Fibroblast of villous mesenchyme (primary cell): ENCODE measurements around the gene SENP1. TPM values are rescaled to one million over a fixed set of nuclear protein-coding genes. Genes with fewer than 3 reads are reported as not detected.

Source experiments
- DNase-seq: peaks from one replicate; pipeline ENCODE4 v3.0.0-alpha.2; 2010; ENCODE audit warnings: low read depth
- H3K4me3 ChIP-seq: 2 replicates; pipeline ENCODE4 v1.5.1; 2011; ENCODE audit warnings: low read depth, mild to moderate bottlenecking, low read length
- total RNA-seq: library from RNA; depleted of rRNA; stranded (reverse); fragments of >200 nt; gene quantifications from 2 replicates; pipeline ENCODE4 v1.2.3, GENCODE V29; 2012
- TF ChIP-seq, protein P1 (sequence below): IDR thresholded peaks from 2 replicates; pipeline ENCODE4 v1.5.1; 2012; ENCODE audit warnings: low read depth, mild to moderate bottlenecking, low read length; ENCODE audit not compliant: insufficient read depth

SENP1 gene
- total RNA-seq, 1 donor: 35.8 TPM

DNA sequence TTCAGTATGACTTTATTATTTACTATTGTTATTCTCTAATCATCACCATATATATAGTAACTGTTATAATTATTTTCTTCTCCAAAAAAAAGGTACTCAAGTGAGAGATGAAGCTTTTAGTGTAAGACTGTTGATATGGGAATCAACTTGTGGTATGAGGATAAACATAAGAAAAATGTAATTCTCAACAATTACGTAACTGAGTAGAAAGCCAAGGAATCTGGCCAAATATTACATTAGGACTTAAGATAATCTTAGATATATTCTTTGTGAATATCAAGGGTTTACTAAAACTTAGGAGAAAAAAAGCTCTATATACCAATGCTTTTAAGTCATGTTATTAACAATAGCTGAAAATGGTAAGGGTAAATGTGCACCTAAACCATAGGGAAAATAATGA, 13.3 kb downstream of the SENP1 start:
- H3K4me3 ChIP-seq: no peak overlapping the region
- TF ChIP-seq, protein P1, sequence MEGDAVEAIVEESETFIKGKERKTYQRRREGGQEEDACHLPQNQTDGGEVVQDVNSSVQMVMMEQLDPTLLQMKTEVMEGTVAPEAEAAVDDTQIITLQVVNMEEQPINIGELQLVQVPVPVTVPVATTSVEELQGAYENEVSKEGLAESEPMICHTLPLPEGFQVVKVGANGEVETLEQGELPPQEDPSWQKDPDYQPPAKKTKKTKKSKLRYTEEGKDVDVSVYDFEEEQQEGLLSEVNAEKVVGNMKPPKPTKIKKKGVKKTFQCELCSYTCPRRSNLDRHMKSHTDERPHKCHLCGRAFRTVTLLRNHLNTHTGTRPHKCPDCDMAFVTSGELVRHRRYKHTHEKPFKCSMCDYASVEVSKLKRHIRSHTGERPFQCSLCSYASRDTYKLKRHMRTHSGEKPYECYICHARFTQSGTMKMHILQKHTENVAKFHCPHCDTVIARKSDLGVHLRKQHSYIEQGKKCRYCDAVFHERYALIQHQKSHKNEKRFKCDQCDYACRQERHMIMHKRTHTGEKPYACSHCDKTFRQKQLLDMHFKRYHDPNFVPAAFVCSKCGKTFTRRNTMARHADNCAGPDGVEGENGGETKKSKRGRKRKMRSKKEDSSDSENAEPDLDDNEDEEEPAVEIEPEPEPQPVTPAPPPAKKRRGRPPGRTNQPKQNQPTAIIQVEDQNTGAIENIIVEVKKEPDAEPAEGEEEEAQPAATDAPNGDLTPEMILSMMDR: no peak
- DNase-seq: peak; percentile 12

DNA sequence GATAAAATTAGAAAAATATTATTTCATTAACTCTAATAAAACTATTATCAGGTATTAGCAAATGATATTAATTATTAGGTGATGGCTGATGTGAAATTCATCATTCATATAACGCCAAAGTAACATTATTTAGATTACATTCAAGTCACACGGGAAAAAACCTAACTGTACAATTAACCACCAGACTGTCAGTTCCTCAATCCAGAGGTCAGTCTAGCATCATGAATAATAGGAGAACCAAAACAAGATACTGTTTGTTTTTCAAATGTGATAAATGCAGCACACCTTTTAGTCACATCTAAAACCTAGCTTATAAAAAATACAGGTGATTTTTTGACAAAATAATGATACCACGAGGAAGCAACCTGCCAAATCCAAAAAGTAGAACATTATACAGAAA, 19.6 kb downstream of the SENP1 start:
- H3K4me3 ChIP-seq: no peak overlapping the region
- DNase-seq: no peak
- TF ChIP-seq, protein P1: no peak

DNA sequence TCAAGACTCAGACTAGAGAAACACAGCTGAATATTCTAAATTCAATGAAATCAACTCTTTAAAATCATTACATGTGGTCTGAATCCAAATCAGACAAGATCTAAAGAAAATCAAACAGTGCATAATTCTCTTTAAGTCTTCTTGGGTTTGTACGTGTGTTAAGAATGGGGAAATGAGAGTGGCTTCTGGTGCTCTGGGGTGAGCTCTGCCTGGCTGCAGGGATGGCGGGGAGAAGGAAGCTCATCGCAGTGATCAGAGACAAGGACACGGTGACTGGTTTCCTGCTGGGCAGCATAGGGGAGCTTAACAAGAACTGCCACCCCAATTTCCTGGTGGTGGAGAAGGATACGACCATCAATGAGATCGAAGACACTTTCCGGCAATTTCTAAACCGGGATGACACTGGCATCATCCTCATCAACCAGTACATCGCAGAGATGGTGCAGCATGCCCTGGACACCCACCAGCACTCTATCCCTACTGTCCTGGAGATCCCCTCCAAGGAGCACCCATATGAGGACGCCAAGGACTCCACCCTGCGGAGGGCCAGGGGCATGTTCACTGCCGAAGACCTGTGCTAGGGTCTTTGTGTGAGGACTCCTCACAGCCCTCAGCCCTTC, 20.9 kb downstream of the SENP1 start:
- no peak for DNase-seq
- TF ChIP-seq, protein P1: no peak
- no peak overlapping the region for H3K4me3 ChIP-seq

DNA sequence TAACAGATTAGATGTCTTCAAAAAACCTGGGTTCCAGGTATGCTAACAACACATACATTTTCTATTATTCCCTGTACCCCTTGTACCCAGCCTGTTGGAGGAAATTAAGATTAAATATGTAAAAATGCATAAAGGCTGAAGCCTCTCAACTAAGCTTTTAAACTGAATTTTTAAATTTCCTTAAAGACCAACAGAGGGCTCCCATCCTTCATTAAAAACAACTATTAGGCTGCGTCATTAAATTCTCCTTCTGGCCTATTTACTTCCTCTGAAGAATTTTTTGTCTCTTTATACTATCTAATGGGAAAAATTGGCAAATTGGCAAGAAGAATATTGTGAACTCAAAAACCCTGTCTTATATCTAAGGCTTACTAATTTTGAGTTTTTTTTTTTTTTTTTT, 21.8 kb downstream of the SENP1 start:
- peak; percentile 44 for DNase-seq
- no peak overlapping the region for H3K4me3 ChIP-seq
- TF ChIP-seq, protein P1: peak; percentile 29

DNA sequence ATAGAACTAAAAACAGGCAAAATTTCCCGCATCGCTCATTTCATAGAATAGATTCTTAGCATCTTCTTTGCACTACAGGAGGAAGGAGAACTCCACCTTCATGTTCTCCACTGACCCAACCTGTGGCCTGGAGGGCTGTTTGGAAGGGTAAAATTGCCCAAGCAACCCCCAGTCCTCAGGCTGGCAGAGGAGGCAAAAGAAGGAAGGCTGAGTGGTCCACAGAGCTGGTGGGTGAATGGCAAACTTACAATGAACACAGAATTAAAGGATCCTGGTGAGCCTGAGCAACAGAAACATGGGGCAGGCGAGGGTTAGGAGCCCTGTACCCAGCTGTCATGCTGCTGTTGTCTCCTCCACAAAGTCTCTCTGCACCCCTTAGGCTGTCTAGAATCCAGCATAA, 25.1 kb downstream of the SENP1 start:
- TF ChIP-seq, protein P1: no peak
- H3K4me3 ChIP-seq: no peak overlapping the region
- DNase-seq: no peak

DNA sequence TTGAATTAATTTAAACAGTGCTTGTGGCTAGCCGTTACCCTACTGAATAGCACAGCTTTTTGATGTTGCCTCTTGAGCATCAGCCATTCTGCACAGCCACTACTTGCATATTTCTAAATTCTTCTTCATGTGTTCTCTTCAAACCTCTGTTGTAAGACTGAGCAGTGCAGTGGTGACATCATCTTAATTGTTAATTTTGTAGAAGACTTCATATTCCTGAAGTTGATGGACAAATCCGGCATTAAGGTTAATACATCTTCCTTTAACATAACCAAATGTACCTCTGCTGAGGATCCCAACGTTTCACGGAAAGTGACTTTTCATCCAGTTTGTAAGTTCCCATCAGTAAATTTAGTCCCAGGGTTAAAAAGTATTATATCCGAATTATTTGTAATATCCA, 25.6 kb downstream of the SENP1 start:
- TF ChIP-seq, protein P1: no peak
- DNase-seq: no peak
- no peak overlapping the region for H3K4me3 ChIP-seq

DNA sequence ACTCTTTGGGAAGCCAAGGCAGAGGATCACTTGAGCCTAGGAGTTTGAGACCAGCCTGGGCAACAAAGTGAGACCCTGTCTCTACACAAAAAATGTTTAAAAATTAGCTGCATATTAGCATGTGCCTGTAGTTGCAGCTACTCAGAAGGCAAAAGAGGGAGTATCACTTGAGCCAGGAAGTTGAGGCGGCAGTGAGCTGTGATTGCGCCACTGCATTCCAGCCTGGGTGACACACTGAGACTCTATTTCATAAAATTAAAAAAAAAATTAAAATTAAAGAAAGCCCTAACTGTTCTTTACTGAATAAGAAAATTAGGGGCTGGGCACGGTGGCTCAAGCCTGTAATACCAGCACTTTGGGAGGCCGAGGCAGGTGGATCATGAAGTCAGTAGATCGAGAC, 27.0 kb downstream of the SENP1 start:
- peak; percentile 63 for DNase-seq
- TF ChIP-seq, protein P1: no peak

More for the DNA sequence above, 27.0 kb downstream of the SENP1 start:
- no peak overlapping the region for H3K4me3 ChIP-seq
